ENCODE measurements around the gene HSF2.

Gene HSF2

GRCh38 chr6:122422614-122423267 lies 23.3 kb downstream of the HSF2 start:
- no peaks in the 10 kb centered on the region for H3K27me3 ChIP-seq (ENCODE audit: low read depth, low read length)
- H3K27ac ChIP-seq (ENCODE audit: low read length), result no peak overlapping the region
- H3K9me3 ChIP-seq (ENCODE audit: control insufficient read depth in 1 of 2, low read length in 2 of 2), result no peaks in the 10 kb centered on the region
- H3K36me3 ChIP-seq (ENCODE audit: control insufficient read depth in 1 of 2, insufficient read depth in 2 of 2, low read length in 2 of 2), result peaks cover 35 to 37% of the 10 kb centered on the region in 2 donors
- no peaks in the 10 kb centered on the region for H3K4me1 ChIP-seq (ENCODE audit: control insufficient read depth in 1 of 2, insufficient read depth in 2 of 2, low read length in 2 of 2)
- H3K4me3 ChIP-seq (ENCODE audit: low read depth in 1 of 2, low read length in 2 of 2), result no peak overlapping the region

DNA sequence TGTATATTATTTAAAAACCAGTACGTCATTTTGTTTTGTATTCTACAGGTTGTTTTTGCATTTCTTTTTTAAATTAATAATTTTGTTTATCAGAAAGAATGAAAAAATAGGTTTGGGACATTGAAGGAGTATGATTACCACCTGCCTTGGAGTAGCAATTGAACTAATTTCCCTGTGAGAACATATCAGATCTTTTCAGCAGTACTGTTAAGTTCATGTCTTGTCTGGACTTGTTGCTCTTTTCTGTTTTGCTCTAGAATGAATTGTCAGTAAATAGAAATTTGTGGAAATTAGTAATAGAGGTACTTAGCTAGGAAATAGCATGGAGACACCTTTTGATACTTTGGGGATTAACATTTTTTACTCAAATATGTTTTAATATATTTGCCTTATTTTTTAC lies 24.3 kb downstream of the HSF2 start:
- Histone ChIP-seq H3K36me3 (ENCODE audit: control insufficient read depth in 1 of 2, insufficient read depth in 2 of 2, low read length in 2 of 2) (peaks cover 35 to 37% of the 10 kb centered on the region in 2 donors), H3K27me3 (ENCODE audit: low read depth, low read length) (no peaks in the 10 kb centered on the region), H3K9me3 (ENCODE audit: control insufficient read depth in 1 of 2, low read length in 2 of 2) (no peaks in the 10 kb centered on the region), H3K27ac (ENCODE audit: low read length) (no peak overlapping the region), H3K4me1 (ENCODE audit: control insufficient read depth in 1 of 2, insufficient read depth in 2 of 2, low read length in 2 of 2) (no peaks in the 10 kb centered on the region), H3K4me3 (ENCODE audit: low read depth in 1 of 2, low read length in 2 of 2) (no peak overlapping the region)

DNA sequence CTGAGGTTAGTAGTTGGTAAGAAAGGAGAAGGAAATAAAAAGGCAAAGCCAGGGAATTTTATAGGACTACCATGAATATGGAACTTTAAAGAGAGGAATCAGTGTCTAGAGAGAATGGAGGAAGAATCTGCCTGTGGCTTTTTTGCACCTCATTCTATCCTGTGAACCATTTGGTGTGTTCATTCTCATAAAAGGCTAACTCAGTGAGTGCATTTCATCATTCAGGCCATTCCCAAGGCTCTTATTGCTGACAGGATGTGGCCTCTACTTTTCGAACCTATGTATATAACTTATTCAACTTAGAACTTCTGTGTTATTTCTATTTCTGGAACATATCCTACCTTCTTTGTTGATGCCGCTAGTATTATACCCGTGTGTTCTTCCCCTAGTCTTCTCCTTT lies 27.1 kb downstream of the HSF2 start:
- Histone ChIP-seq H3K27me3 (ENCODE audit: low read depth, low read length) (no peaks in the 10 kb centered on the region), H3K36me3 (ENCODE audit: control insufficient read depth in 1 of 2, insufficient read depth in 2 of 2, low read length in 2 of 2) (peaks cover 31 to 44% of the 10 kb centered on the region in 2 donors), H3K27ac (ENCODE audit: low read length) (no peak overlapping the region), H3K4me3 (ENCODE audit: low read depth in 1 of 2, low read length in 2 of 2) (no peak overlapping the region), H3K9me3 (ENCODE audit: control insufficient read depth in 1 of 2, low read length in 2 of 2) (no peaks in the 10 kb centered on the region), H3K4me1 (ENCODE audit: control insufficient read depth in 1 of 2, insufficient read depth in 2 of 2, low read length in 2 of 2) (no peaks in the 10 kb centered on the region)

- no peaks in the 10 kb centered on the region for H3K9me3 ChIP-seq (ENCODE audit: control insufficient read depth in 1 of 2, low read length in 2 of 2)
- H3K27me3 ChIP-seq (ENCODE audit: low read depth, low read length), result no peaks in the 10 kb centered on the region
- H3K4me1 ChIP-seq (ENCODE audit: control insufficient read depth in 1 of 2, insufficient read depth in 2 of 2, low read length in 2 of 2), result no peaks in the 10 kb centered on the region
- no peak overlapping the region for H3K4me3 ChIP-seq (ENCODE audit: low read depth in 1 of 2, low read length in 2 of 2)
- H3K36me3 ChIP-seq (ENCODE audit: control insufficient read depth in 1 of 2, insufficient read depth in 2 of 2, low read length in 2 of 2), result peaks cover 39 to 46% of the 10 kb centered on the region in 2 donors
- H3K27ac ChIP-seq (ENCODE audit: low read length), result no peak overlapping the region
Measured at GRCh38 chr6:122428781-122429180, 29.3 kb downstream of the HSF2 start.

DNA sequence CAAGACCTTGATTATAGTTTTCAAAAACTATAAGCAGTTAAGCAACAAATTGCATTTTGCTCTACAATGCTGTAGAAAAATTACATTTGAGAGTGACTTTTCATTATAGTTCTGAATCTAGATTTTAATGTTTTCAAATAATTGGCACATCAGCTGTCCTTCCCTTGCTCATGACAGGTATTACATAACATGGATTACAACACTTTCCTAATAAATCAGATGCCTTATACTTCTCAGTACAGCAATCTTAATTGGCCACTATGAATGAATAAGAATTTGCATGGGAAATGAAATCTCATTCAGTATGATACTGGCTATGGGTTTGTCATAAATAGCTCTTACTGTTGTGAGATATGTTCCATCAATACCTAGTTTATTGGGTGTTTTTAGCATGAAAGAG lies 29.9 kb downstream of the HSF2 start:
- Histone ChIP-seq H3K36me3 (ENCODE audit: control insufficient read depth in 1 of 2, insufficient read depth in 2 of 2, low read length in 2 of 2) (peaks cover 39 to 44% of the 10 kb centered on the region in 2 donors), H3K4me3 (ENCODE audit: low read depth in 1 of 2, low read length in 2 of 2) (no peak overlapping the region), H3K27me3 (ENCODE audit: low read depth, low read length) (no peaks in the 10 kb centered on the region), H3K9me3 (ENCODE audit: control insufficient read depth in 1 of 2, low read length in 2 of 2) (no peaks in the 10 kb centered on the region), H3K4me1 (ENCODE audit: control insufficient read depth in 1 of 2, insufficient read depth in 2 of 2, low read length in 2 of 2) (no peaks in the 10 kb centered on the region), H3K27ac (ENCODE audit: low read length) (no peak overlapping the region)

GRCh38 chr6:122431780-122432179 lies 32.3 kb downstream of the HSF2 start:
- Histone ChIP-seq H3K27me3 (ENCODE audit: low read depth, low read length) (no peaks in the 10 kb centered on the region), H3K9me3 (ENCODE audit: control insufficient read depth in 1 of 2, low read length in 2 of 2) (no peaks in the 10 kb centered on the region), H3K4me1 (ENCODE audit: control insufficient read depth in 1 of 2, insufficient read depth in 2 of 2, low read length in 2 of 2) (no peaks in the 10 kb centered on the region), H3K36me3 (ENCODE audit: control insufficient read depth in 1 of 2, insufficient read depth in 2 of 2, low read length in 2 of 2) (peaks cover 32 to 36% of the 10 kb centered on the region in 2 donors), H3K4me3 (ENCODE audit: low read depth in 1 of 2, low read length in 2 of 2) (no peak overlapping the region), H3K27ac (ENCODE audit: low read length) (no peak overlapping the region)

DNA sequence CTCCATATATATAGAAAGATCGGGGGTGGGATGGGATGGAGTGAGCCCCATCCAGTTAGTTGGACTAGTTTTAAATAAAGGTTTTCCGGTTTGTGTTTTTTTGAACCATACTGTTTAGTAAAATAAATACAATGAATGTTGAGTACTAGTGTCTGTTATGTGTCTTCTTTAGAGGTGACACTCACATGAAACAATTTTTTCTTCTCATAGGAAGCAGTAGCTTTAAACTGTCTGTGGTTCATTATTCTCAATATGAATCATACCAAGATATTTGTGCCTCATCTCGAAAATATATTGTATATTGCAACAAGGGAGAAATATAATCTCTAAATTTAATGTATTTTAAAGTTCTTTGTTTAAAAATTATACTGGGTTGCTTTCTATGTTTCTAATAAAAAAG lies 33.4 kb downstream of the HSF2 start:
- no peaks in the 10 kb centered on the region for H3K4me1 ChIP-seq (ENCODE audit: control insufficient read depth in 1 of 2, insufficient read depth in 2 of 2, low read length in 2 of 2)
- H3K36me3 ChIP-seq (ENCODE audit: control insufficient read depth in 1 of 2, insufficient read depth in 2 of 2, low read length in 2 of 2), result peaks cover 34% of the 10 kb centered on the region in 2 donors
- no peak overlapping the region for H3K27ac ChIP-seq (ENCODE audit: low read length)

GRCh38 chr6:122438975-122439374 lies 39.5 kb downstream of the HSF2 start:
- Histone ChIP-seq H3K36me3 (ENCODE audit: control insufficient read depth in 1 of 2, insufficient read depth in 2 of 2, low read length in 2 of 2) (peaks cover 31 to 66% of the 10 kb centered on the region in 2 donors), H3K9me3 (ENCODE audit: control insufficient read depth in 1 of 2, low read length in 2 of 2) (peaks cover 0 to 5% of the 10 kb centered on the region in 2 donors), H3K4me1 (ENCODE audit: control insufficient read depth in 1 of 2, insufficient read depth in 2 of 2, low read length in 2 of 2) (no peaks in the 10 kb centered on the region), H3K4me3 (ENCODE audit: low read depth in 1 of 2, low read length in 2 of 2) (no peak overlapping the region), H3K27me3 (ENCODE audit: low read depth, low read length) (no peaks in the 10 kb centered on the region), H3K27ac (ENCODE audit: low read length) (no peak overlapping the region)

More for the DNA sequence above, 33.4 kb downstream of the HSF2 start:
- Histone ChIP-seq H3K27me3 (ENCODE audit: low read depth, low read length) (no peaks in the 10 kb centered on the region), H3K4me3 (ENCODE audit: low read depth in 1 of 2, low read length in 2 of 2) (no peak overlapping the region), H3K9me3 (ENCODE audit: control insufficient read depth in 1 of 2, low read length in 2 of 2) (no peaks in the 10 kb centered on the region)

GRCh38 chr6:122445274-122445673 lies 45.8 kb downstream of the HSF2 start:
- Histone ChIP-seq H3K9me3 (ENCODE audit: control insufficient read depth in 1 of 2, low read length in 2 of 2) (no peaks in the 10 kb centered on the region), H3K27ac (ENCODE audit: low read length) (no peak overlapping the region), H3K4me3 (ENCODE audit: low read depth in 1 of 2, low read length in 2 of 2) (no peak overlapping the region), H3K4me1 (ENCODE audit: control insufficient read depth in 1 of 2, insufficient read depth in 2 of 2, low read length in 2 of 2) (no peaks in the 10 kb centered on the region), H3K27me3 (ENCODE audit: low read depth, low read length) (no peaks in the 10 kb centered on the region), H3K36me3 (ENCODE audit: control insufficient read depth in 1 of 2, insufficient read depth in 2 of 2, low read length in 2 of 2) (peaks cover 41 to 67% of the 10 kb centered on the region in 2 donors)

- Histone ChIP-seq H3K4me1 (ENCODE audit: control insufficient read depth in 1 of 2, insufficient read depth in 2 of 2, low read length in 2 of 2) (no peaks in the 10 kb centered on the region), H3K27ac (ENCODE audit: low read length) (no peak overlapping the region), H3K27me3 (ENCODE audit: low read depth, low read length) (no peaks in the 10 kb centered on the region), H3K9me3 (ENCODE audit: control insufficient read depth in 1 of 2, low read length in 2 of 2) (no peaks in the 10 kb centered on the region), H3K36me3 (ENCODE audit: control insufficient read depth in 1 of 2, insufficient read depth in 2 of 2, low read length in 2 of 2) (peaks cover 68 to 75% of the 10 kb centered on the region in 2 donors), H3K4me3 (ENCODE audit: low read depth in 1 of 2, low read length in 2 of 2) (no peak overlapping the region)
Measured at GRCh38 chr6:122449069-122449468, 49.6 kb downstream of the HSF2 start.

- no peak overlapping the region for H3K27ac ChIP-seq (ENCODE audit: low read length)
- H3K4me1 ChIP-seq (ENCODE audit: control insufficient read depth in 1 of 2, insufficient read depth in 2 of 2, low read length in 2 of 2), result peaks cover 0 to 4% of the 10 kb centered on the region in 2 donors
- H3K36me3 ChIP-seq (ENCODE audit: control insufficient read depth in 1 of 2, insufficient read depth in 2 of 2, low read length in 2 of 2), result peaks cover 62 to 66% of the 10 kb centered on the region in 2 donors
- no peak overlapping the region for H3K4me3 ChIP-seq (ENCODE audit: low read depth in 1 of 2, low read length in 2 of 2)
- H3K9me3 ChIP-seq (ENCODE audit: control insufficient read depth in 1 of 2, low read length in 2 of 2), result no peaks in the 10 kb centered on the region
- H3K27me3 ChIP-seq (ENCODE audit: low read depth, low read length), result no peaks in the 10 kb centered on the region
Measured at GRCh38 chr6:122452509-122452908, 53.1 kb downstream of the HSF2 start.

DNA sequence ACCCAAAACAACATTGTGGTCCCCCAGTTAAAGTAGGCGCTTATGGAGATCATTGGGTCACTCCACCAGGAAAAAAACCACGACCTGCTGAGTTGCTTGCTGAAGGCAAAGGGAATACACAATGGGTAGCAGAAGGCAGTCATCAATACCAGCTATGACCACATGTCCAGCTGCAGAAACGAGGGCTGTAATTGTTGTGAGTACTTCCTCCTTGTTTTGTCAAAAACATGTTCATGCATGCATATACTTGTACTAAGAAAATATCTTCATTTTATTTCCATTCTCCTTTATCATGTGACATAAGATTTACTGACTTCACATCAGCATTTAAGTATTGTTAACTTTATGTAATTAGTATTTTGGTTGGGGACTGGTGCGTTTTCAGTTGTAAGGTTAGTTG lies 55.2 kb downstream of the HSF2 start:
- Histone ChIP-seq H3K27me3 (ENCODE audit: low read depth, low read length) (no peaks in the 10 kb centered on the region), H3K4me1 (ENCODE audit: control insufficient read depth in 1 of 2, insufficient read depth in 2 of 2, low read length in 2 of 2) (peaks cover 0 to 19% of the 10 kb centered on the region in 2 donors), H3K36me3 (ENCODE audit: control insufficient read depth in 1 of 2, insufficient read depth in 2 of 2, low read length in 2 of 2) (peaks cover 52 to 58% of the 10 kb centered on the region in 2 donors)

More for the DNA sequence above, 55.2 kb downstream of the HSF2 start:
- Histone ChIP-seq H3K4me3 (ENCODE audit: low read depth in 1 of 2, low read length in 2 of 2) (no peak overlapping the region), H3K27ac (ENCODE audit: low read length) (no peak overlapping the region), H3K9me3 (ENCODE audit: control insufficient read depth in 1 of 2, low read length in 2 of 2) (no peaks in the 10 kb centered on the region)
